VCaP (cell line): ENCODE data around the gene ZNF319.

Experiments
- H3K27ac ChIP-seq: fragments of 450-650 bp; 2 replicates; pipeline ENCODE4 v1.5.1; 2017
- TF ChIP-seq, protein P1 (sequence below): fragments of 450-650 bp; conservative IDR thresholded peaks from 2 replicates; pipeline ENCODE4 v1.5.1; 2017; ENCODE audit warnings: mild to moderate bottlenecking, moderate library complexity

The ZNF319 gene

GRCh38 chr16:58034774-58035173 is 34.3 kb upstream of the ZNF319 start:
- no peak overlapping the region for H3K27ac ChIP-seq
- TF ChIP-seq, protein P1, sequence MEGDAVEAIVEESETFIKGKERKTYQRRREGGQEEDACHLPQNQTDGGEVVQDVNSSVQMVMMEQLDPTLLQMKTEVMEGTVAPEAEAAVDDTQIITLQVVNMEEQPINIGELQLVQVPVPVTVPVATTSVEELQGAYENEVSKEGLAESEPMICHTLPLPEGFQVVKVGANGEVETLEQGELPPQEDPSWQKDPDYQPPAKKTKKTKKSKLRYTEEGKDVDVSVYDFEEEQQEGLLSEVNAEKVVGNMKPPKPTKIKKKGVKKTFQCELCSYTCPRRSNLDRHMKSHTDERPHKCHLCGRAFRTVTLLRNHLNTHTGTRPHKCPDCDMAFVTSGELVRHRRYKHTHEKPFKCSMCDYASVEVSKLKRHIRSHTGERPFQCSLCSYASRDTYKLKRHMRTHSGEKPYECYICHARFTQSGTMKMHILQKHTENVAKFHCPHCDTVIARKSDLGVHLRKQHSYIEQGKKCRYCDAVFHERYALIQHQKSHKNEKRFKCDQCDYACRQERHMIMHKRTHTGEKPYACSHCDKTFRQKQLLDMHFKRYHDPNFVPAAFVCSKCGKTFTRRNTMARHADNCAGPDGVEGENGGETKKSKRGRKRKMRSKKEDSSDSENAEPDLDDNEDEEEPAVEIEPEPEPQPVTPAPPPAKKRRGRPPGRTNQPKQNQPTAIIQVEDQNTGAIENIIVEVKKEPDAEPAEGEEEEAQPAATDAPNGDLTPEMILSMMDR: no peak

GRCh38 chr16:58034128-58034685 is 33.7 kb upstream of the ZNF319 start:
- TF ChIP-seq, protein P1: no peak
- H3K27ac ChIP-seq: no peak overlapping the region

- TF ChIP-seq, protein P1: no peak
- H3K27ac ChIP-seq: peak overlapping the region; percentile 63
These were observed 32.3 kb upstream of the ZNF319 start for GRCh38 chr16:58032710-58033293.

- TF ChIP-seq, protein P1: no peak
- H3K27ac ChIP-seq: no peak overlapping the region
These were observed 30.7 kb upstream of the ZNF319 start for GRCh38 chr16:58031016-58031800.

GRCh38 chr16:58030136-58030840 is 29.8 kb upstream of the ZNF319 start:
- no peak overlapping the region for H3K27ac ChIP-seq
- TF ChIP-seq, protein P1: no peak

DNA sequence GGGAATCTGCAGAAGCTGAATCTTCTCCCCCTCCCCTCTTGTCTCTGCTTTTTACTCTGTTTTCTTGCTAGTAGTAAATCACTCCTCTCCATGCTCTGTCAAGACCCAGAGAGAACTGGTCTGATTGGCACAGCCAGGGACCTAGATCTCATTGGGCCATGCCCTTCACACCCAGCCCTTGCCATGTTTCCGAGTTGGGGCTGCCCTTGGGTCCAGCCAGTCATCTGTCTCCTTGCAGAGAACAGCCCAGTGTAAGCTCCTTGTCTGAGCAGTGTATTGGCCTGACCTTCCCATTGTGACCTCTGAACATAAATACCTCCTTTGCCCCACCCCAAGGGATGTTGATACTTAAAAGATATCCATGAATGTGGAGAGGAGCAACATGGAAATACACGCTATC is 28.9 kb upstream of the ZNF319 start:
- TF ChIP-seq, protein P1: no peak
- H3K27ac ChIP-seq: no peak overlapping the region

DNA sequence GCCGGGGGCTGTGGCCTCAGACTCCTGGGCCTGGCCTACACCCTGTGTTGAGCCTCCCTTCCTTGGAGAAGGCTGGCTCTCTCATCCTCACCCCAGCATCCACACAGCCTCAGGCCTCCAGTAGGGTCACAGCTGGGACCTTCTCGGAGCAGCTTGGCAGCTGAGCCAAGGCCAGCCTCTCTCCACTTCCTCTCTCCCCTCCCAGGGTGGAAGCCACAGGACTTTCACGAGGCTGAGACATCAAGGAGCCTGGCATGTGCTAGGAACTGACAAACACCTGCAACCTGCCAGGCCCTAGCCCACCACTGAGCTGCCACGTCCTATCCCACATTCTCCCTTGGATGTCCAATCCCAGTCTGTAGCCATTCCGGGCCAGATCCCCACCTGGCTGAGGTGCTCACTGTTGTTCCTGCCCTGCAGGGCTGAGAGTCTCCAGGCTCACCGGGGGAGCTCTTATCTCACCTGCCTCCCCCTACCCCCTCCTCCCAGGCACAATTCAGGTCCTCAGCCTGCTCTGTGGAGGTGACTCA is 28.1 kb upstream of the ZNF319 start:
- TF ChIP-seq, protein P1: no peak
- H3K27ac ChIP-seq: peak overlapping the region; percentile 84
